Mesodermal cell (in vitro differentiated cells): ENCODE measurements around the gene LILRB2.
"Not testable (repeated sequence)": the region's sequence is repeated elsewhere in the genome, so short reads cannot be mapped to it uniquely, and the experiment has no call there.

Experiments used
- H3K27ac ChIP-seq: 2 replicates; pipeline ENCODE4 v1.7.0; 2013; ENCODE audit warnings: mild to moderate bottlenecking, low read depth, low read length, moderate library complexity; ENCODE audit not compliant: severe bottlenecking
- H3K36me3 ChIP-seq: 2 replicates; pipeline ENCODE4 v1.7.1; 2013; ENCODE audit warnings: mild to moderate bottlenecking, low read length, moderate library complexity; ENCODE audit not compliant: control insufficient read depth, insufficient read depth
- H3K4me1 ChIP-seq: one replicate; pipeline ENCODE4 v1.7.1; 2013; ENCODE audit warnings: mild to moderate bottlenecking, low read length; ENCODE audit not compliant: insufficient read depth, control insufficient read depth, poor library complexity, severe bottlenecking
- H3K4me3 ChIP-seq: 2 replicates; pipeline ENCODE4 v1.7.0; 2013; ENCODE audit warnings: low read length, control low read depth, mild to moderate bottlenecking; ENCODE audit not compliant: insufficient read depth, poor library complexity, severe bottlenecking; ENCODE audit errors: extremely low read depth
- H3K9me3 ChIP-seq: 2 replicates; pipeline ENCODE4 v1.7.1; 2013; ENCODE audit warnings: mild to moderate bottlenecking, low read length, moderate library complexity; ENCODE audit not compliant: control insufficient read depth
- WGBS, 2 experiments: methylation state at CpG; one replicate each; pipeline ENCODE4 v1.1.5; 2013; ENCODE audit warnings: missing lambda C conversion rate in 2 of 2; ENCODE audit not compliant: insufficient coverage in 2 of 2; 5-methylcytosine and 5-hydroxymethylcytosine counted together

LILRB2 gene

DNA sequence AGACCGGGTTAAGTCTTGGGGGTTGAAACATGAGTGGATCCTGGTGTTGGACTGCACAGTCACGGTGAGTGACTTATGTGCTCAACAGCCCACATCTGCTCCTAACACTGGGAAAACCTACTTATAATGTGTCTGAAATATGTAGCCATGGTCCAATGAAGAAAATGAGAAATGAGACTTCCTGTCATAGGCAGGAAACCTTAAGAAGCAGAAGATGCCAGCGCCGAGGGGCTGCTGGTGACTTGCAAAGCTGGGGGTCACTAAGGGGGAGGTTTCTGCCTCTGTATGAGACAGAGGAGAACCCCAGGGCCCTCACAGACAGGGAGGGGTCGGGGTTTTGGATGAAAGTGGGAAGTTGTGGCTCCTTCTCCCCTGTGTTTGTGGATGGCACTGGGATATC, 8.7 kb downstream of the LILRB2 start:
- WGBS, 2 experiments: 82 to 91% methylated on average over 3 to 4 of the region's 5 CpGs
- not testable (repeated sequence) for H3K4me3 ChIP-seq, H3K27ac ChIP-seq, H3K9me3 ChIP-seq, H3K4me1 ChIP-seq, H3K36me3 ChIP-seq

DNA sequence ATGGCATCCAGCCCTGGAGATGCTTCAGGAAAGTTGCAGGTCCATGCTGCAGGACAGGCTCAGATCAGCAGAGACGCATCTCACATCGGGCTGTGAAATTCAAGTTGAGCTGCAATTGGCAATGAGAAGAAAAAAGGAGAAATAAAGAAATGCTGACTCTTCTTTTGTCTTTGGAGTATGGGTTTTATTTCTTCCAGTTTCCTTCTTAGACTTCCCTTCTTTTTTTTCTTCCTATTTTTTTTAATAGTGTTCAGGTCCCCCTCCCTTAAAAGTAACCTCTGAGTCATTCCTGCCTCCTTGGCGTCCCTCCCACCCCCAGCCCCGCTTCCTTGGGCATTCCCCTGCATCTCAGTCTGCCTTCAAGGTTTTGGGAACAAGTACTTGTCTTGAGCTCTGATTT, 9.3 kb downstream of the LILRB2 start:
- not testable (repeated sequence) for H3K4me1 ChIP-seq, H3K9me3 ChIP-seq, H3K4me3 ChIP-seq, H3K36me3 ChIP-seq, H3K27ac ChIP-seq
- 53% methylated on average over 2 of the region's 4 CpGs; no CpG with 5 or more reads in 1 of the 2 experiments for WGBS, 2 experiments

DNA sequence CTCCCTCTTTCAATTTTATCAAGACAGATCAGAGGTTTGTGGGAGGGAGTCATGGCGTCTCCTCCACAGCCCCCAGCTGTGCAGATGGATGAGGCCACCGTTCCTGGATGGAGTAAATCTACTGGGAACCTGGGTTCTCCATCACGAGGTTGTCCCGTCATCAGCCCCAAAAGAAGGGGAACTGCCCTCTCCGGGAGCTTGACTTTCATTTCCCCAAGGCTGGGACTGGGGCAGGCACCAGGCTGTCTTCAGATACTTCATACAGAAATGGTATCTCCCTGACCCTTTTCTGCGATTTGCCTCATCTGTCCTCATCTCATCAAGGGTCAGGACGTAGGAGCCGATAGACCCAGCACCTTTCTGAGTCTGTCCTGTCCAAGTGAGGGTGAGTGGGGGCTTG, 9.8 kb downstream of the LILRB2 start:
- H3K4me3 ChIP-seq: no peak overlapping the region
- no peaks in the 10 kb centered on the region for H3K36me3 ChIP-seq
- WGBS, 2 experiments: 75 to 88% methylated on average over 8 of the region's 8 CpGs
- no peaks in the 10 kb centered on the region for H3K4me1 ChIP-seq
- no peaks in the 10 kb centered on the region for H3K9me3 ChIP-seq
- H3K27ac ChIP-seq: no peak overlapping the region

DNA sequence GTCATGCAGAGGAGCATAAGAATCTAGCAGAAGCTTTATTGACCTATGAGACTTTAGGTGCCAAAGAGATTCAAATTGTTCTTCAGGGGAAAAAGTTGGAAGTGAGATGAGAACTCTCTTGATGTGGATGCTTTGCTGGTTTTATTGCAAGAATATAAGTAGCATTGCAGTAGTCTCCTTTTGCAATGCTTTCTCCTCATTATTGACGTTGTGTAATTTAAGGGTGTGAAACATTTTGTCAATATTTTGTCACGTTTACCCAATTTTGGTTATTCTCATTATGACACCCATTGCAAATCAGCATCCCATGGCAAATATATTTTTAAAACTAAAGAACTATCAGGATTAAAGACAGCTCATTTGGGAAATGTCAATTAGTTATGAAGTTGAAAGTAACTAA, 12.0 kb downstream of the LILRB2 start:
- Histone ChIP-seq H3K4me3 (no peak overlapping the region), H3K27ac (no peak overlapping the region), H3K36me3 (no peaks in the 10 kb centered on the region), H3K4me1 (no peaks in the 10 kb centered on the region), H3K9me3 (no peaks in the 10 kb centered on the region)
- WGBS, 2 experiments: no CpG with 5 or more reads among the region's 2 CpGs

DNA sequence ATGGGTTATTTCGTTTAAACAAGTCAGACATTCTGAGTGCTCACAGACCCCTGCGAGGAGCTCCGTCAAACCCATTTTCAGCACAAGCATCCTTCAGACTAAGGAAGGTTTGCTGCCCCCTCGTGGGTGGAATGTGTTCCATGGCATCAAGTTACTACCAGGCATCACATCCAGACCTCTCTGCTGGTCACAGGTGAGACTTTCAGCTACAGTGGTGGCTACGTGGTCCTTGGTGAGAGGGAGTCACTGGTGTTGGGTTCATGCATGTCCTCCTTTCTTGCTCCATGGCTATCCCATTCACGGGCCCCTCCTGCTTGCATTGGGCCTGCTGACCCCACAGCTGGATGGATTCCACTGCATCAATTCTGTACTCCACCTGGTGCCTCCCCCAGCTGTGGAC, 14.8 kb downstream of the LILRB2 start:
- Histone ChIP-seq H3K4me3 (no peak overlapping the region), H3K9me3 (no peaks in the 10 kb centered on the region), H3K36me3 (no peaks in the 10 kb centered on the region), H3K27ac (no peak overlapping the region), H3K4me1 (no peaks in the 10 kb centered on the region)
- 9 to 16% methylated on average over 2 to 4 of the region's 6 CpGs for WGBS, 2 experiments

DNA sequence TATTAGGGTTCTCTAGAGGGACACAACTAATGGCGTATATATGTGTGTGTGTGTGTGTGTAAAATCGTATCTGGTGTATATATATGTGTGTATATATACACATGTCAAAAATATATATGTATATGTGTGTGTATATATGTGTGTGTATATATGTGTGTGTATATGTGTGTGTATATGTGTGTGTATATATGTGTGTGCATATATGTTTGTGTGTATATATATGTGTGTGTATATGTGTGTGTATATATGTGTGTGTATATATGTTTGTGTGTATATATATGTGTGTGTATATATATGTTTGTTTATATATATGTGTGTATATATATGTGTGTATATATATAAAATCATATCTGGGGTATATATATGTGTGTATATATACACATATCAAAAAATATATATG, 18.4 kb downstream of the LILRB2 start:
- H3K36me3 ChIP-seq: no peaks in the 10 kb centered on the region
- H3K4me3 ChIP-seq: no peak overlapping the region
- no peaks in the 10 kb centered on the region for H3K9me3 ChIP-seq
- H3K27ac ChIP-seq: no peak overlapping the region
- H3K4me1 ChIP-seq: no peaks in the 10 kb centered on the region
- no CpG with 5 or more reads among the region's 2 CpGs for WGBS, 2 experiments

DNA sequence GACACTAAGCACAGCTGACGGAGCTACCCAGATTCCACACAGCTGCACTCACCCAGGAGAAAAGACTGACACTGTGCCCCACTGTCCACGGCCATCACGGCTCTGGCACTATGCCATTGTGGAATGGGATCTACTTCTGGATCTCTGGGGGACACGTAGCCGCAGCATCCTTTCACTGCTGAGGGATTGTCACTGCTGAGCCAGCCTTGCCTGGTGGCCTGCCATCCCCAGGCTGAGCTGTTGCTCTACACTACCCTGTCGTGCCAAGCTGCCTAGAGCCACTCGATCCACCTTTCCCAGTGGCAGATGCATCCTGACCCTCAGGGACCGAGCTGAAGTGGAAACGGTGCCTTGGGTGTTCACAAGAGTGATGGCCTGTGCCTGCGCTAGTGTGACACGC, 18.8 kb downstream of the LILRB2 start:
- H3K4me1 ChIP-seq: no peaks in the 10 kb centered on the region
- no peak overlapping the region for H3K4me3 ChIP-seq
- H3K36me3 ChIP-seq: no peaks in the 10 kb centered on the region
- no peak overlapping the region for H3K27ac ChIP-seq
- H3K9me3 ChIP-seq: no peaks in the 10 kb centered on the region
- WGBS, 2 experiments: 76 to 81% methylated on average over 9 to 11 of the region's 11 CpGs

DNA sequence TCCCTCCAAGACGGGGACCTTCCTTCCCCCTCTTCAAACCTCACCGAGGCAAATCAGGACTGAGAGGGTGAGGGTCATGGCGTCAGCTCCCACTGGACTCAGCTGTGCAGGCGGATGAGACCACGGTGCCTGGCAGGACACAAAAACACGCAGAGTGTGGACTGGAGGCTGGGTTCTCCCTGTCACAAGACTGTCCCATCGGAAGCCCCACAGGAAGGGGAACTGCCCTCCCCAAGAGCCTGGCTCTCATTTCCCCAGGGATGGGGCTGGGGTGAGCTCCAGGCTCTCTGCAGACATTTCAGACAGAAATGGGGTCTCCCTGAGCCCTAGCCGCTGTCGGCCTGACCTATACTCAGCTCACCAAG, 23.8 kb downstream of the LILRB2 start, which contains the start of gene LILRB5:
LILRB5 (minus strand) TSS at position 158 of the 365 bp plus-strand sequence; CDS start at position 78, 80 bp downstream.
- Histone ChIP-seq H3K4me1 (no peaks in the 10 kb centered on the region), H3K4me3 (no peak within 1 kb of the TSS), H3K9me3 (no peaks in the 10 kb centered on the region), H3K27ac (no peak within 1 kb of the TSS), H3K36me3 (no peaks in the 10 kb centered on the region)
- 92 to 98% methylated on average over 5 to 6 of the region's 9 CpGs for WGBS, 2 experiments

DNA sequence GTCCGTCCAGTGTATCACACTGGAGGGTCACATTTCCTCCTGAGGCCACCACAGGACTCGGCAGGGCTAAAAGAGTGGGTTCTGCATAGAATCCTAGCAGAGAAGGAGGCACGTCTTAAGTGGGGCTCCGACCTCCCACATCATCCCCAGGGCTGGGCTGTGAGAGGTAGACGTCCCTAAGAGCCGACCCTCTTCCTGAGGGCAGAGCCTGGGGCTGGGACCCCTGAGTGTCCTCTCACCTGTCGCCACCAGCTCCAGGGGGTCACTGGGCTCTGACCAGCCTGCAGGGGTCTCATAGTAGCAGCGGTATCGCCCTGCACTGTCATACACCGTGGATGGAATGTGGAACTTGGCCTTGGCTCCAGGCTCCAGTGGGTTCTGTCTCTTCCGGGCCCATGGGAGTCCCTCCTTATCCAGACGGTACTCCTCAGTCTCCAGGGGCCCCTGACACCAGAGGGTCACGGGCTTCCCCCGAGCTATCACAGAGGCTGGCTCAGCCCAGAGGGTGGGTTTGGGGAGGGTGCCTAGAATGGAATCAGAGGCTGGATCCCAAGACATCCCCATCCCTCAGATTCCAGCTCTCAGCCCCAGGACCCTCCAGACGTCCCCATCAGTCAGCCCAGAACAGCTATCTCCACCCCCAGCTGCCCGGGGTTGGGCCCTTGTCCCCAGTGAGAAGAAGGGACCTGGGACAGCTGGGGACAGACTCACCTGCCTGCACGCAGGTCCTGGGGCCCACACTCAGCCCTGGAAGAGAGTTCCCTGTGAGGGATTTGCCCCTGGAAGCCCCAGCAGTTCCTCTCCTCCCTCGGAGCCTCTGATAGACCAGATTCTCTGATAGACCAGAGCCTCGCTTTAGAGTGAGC, 24.4 kb downstream of the LILRB2 start:
- Histone ChIP-seq H3K27ac (no peak overlapping the region), H3K4me3 (no peak overlapping the region), H3K36me3 (no peaks in the 10 kb centered on the region), H3K4me1 (no peaks in the 10 kb centered on the region), H3K9me3 (no peaks in the 10 kb centered on the region)
- 89 to 90% methylated on average over 11 to 16 of the region's 19 CpGs for WGBS, 2 experiments

DNA sequence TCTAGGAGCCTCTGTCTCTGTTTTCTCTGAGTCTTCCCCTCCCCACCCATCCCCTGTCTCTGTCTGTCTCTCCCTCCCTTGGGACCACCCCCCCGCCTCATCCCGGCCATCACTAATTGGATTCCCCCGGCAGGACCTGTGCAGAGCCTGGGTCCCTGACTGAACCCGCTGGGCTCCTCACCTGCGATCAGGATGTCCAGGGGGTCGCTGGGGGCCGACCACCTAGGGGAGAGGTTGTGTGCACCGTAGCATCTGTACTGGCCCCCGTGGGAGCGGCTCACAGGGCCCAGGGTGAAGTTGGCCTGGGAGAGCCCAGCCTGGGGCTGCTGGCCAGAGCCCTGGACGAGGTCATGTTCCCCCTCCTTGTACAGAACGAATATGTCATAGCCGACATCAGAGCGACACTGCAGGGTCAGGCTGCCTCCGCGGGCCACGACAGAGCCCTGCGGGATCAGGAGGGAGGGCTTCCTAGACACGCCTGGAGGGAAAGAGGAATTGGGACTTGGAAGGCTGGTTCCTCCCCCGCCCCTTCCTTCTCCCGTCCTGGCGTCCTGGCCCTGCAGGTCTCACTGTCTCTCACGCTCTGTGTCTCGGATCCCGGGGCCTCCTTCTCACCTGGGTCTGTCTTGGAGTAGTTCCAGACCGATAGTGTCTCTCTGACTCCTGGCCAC, 25.7 kb downstream of the LILRB2 start:
- no peaks in the 10 kb centered on the region for H3K9me3 ChIP-seq
- H3K4me1 ChIP-seq: no peaks in the 10 kb centered on the region
- no peak overlapping the region for H3K27ac ChIP-seq
- no peaks in the 10 kb centered on the region for H3K36me3 ChIP-seq
- WGBS, 2 experiments: 76 to 80% methylated on average over 11 to 23 of the region's 26 CpGs
- no peak overlapping the region for H3K4me3 ChIP-seq
